PFSK-1 (cell line): ENCODE data around the gene RAPSN.

Experiments used
- FOXP2 ChIP-seq: optimal IDR thresholded peaks from 2 replicates; pipeline ENCODE3; 2011; ENCODE audit warnings: borderline replicate concordance, control low read depth, inconsistent platforms; ENCODE audit not compliant: insufficient read depth; ENCODE audit errors: extremely low read length, extremely low read depth
- POLR2AphosphoS5 ChIP-seq: IDR thresholded peaks from 2 replicates; pipeline ENCODE4 v1.6.1; 2012; ENCODE audit warnings: low read depth, mild to moderate bottlenecking, control low read depth, low read length, moderate library complexity
- SIN3A ChIP-seq: IDR thresholded peaks from 2 replicates; pipeline ENCODE4 v1.6.1; 2012; ENCODE audit warnings: mild to moderate bottlenecking, low read length, moderate library complexity, borderline replicate concordance; ENCODE audit not compliant: insufficient read depth
- TAF1 ChIP-seq: IDR thresholded peaks from 2 replicates; pipeline ENCODE4 v1.6.1; 2012; ENCODE audit warnings: low read length, control low read depth, borderline replicate concordance; ENCODE audit not compliant: insufficient read depth
- TF ChIP-seq, protein P1 (sequence below), 2 experiments: IDR thresholded peaks; 2 replicates each; pipeline versions ENCODE4 v1.6.1 to v1.8.0; 2011 to 2012; ENCODE audit warnings: low read depth in 2 of 2, low read length in 2 of 2, control low read depth in 1 of 2, inconsistent platforms in 1 of 2, mild to moderate bottlenecking in 1 of 2, moderate library complexity in 1 of 2; ENCODE audit not compliant: insufficient read depth in 1 of 2

The RAPSN gene

DNA sequence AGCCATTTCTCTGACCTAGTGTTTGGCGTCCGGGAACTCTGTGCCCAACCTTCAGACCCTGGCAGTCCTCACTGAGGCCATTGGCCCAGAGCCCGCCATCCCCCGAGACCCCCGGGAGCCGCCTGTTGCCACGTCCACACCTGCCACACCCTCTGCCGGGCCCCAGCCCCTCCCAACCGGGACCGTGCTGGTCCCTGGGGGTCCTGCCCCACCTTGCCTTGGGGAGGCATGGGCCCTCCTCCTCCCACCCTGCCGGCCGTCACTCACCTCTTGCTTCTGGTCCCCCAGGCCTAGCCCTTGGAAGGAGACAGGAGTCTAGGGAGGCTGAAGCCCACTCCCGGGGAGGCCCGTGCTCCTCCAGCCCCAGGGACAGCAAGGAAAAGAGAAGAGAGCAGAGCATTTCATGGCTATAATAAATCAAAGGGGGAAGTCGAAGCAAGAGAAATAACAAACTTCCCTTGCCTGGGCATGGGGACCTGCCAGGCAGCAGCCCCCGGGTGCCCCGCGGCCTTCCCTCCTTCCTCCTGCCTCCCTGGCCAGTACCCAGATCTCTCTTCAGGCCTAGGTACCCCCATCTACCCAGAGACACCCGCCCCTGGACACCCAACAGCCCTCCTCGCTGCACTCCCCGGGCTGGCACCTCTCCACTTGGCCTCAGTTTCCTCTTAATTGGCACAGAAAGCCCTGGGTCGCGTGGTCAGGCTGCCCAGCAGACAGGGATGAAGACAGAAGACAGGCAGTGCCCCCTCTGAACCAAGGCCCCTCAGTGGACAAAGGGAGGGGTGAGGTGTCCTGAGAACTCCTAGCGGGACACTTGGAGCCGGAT lies 53.5 kb downstream of the RAPSN start:
- TF ChIP-seq, protein P1, sequence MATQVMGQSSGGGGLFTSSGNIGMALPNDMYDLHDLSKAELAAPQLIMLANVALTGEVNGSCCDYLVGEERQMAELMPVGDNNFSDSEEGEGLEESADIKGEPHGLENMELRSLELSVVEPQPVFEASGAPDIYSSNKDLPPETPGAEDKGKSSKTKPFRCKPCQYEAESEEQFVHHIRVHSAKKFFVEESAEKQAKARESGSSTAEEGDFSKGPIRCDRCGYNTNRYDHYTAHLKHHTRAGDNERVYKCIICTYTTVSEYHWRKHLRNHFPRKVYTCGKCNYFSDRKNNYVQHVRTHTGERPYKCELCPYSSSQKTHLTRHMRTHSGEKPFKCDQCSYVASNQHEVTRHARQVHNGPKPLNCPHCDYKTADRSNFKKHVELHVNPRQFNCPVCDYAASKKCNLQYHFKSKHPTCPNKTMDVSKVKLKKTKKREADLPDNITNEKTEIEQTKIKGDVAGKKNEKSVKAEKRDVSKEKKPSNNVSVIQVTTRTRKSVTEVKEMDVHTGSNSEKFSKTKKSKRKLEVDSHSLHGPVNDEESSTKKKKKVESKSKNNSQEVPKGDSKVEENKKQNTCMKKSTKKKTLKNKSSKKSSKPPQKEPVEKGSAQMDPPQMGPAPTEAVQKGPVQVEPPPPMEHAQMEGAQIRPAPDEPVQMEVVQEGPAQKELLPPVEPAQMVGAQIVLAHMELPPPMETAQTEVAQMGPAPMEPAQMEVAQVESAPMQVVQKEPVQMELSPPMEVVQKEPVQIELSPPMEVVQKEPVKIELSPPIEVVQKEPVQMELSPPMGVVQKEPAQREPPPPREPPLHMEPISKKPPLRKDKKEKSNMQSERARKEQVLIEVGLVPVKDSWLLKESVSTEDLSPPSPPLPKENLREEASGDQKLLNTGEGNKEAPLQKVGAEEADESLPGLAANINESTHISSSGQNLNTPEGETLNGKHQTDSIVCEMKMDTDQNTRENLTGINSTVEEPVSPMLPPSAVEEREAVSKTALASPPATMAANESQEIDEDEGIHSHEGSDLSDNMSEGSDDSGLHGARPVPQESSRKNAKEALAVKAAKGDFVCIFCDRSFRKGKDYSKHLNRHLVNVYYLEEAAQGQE (IDR thresholded peaks at IDR 0.05; ENCODE audit: insufficient read depth in 1 of 2, low read depth in 2 of 2, low read length in 2 of 2) = no peak
- TF ChIP-seq POLR2AphosphoS5 (no peak), FOXP2 (no peak), SIN3A (no peak), TAF1 (no peak)

DNA sequence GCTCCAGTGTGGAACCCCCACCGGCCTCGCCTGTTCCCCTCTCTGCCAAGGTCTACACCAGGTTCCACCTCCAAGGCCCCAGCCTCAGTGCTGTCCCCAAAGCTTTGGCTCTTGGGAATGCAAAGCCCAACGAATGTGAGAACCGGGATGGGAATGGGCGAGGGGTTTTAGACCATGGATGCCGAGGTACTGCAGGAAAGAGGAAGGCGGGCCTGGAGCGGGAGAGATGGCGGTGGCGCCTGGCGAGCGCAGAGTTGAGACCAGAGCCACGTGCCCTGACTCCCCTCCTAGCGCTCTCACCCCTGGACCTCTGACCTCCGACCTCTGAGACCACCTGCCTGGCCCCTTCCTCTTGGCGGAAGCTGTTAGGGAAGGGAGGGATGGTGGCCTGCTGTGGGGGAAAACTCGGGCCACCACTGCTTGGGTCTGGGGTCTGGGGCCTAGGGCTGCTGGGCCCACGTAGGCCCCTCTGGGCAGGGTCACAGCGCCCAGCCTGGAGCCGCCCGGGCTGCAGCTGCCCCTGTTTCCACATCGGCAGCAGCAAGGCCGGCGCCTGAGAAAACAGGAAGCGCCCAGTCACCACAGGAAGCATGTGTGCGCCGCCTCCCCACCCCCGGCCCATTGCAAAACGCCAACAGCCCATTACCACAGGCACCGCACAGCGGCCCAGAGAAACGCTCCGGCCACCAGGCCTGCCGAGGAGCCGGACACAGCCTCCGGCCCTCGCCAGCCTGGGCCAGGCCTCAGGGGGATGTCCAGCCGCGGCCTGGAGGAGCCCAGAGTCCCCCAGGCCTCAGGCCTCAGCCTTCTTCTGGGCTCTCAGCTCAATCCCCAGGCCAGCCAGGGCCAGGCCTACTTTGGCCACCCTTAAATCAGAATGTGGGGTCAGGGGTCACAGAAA lies 54.4 kb downstream of the RAPSN start:
- TF ChIP-seq POLR2AphosphoS5 = peak; percentile 65
- no peak for TF ChIP-seq TAF1
- peak; percentile 99 for TF ChIP-seq FOXP2
- TF ChIP-seq, protein P1 (IDR thresholded peaks at IDR 0.05; ENCODE audit: insufficient read depth in 1 of 2, low read depth in 2 of 2, low read length in 2 of 2) = no peak
- TF ChIP-seq SIN3A = no peak; the same call in 1 of the 2 replicates

DNA sequence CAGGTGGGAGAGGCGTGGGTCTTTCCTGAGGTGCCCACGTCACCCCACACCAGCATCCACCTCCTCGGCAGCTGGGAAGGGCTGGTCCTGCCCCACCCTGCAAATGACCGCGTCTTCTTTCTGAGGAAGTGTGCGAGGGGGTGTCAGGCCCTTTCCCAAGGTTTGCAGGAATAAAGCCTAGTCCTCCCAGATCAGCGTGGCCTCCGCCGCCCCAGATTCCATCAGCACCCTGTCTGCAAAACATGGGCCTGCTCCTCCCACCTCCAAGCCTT lies 55.0 kb downstream of the RAPSN start:
- TF ChIP-seq SIN3A (no peak), TAF1 (no peak), FOXP2 (no peak), POLR2AphosphoS5 (no peak)
- TF ChIP-seq, protein P1 (IDR thresholded peaks at IDR 0.05; ENCODE audit: insufficient read depth in 1 of 2, low read depth in 2 of 2, low read length in 2 of 2) = no peak

DNA sequence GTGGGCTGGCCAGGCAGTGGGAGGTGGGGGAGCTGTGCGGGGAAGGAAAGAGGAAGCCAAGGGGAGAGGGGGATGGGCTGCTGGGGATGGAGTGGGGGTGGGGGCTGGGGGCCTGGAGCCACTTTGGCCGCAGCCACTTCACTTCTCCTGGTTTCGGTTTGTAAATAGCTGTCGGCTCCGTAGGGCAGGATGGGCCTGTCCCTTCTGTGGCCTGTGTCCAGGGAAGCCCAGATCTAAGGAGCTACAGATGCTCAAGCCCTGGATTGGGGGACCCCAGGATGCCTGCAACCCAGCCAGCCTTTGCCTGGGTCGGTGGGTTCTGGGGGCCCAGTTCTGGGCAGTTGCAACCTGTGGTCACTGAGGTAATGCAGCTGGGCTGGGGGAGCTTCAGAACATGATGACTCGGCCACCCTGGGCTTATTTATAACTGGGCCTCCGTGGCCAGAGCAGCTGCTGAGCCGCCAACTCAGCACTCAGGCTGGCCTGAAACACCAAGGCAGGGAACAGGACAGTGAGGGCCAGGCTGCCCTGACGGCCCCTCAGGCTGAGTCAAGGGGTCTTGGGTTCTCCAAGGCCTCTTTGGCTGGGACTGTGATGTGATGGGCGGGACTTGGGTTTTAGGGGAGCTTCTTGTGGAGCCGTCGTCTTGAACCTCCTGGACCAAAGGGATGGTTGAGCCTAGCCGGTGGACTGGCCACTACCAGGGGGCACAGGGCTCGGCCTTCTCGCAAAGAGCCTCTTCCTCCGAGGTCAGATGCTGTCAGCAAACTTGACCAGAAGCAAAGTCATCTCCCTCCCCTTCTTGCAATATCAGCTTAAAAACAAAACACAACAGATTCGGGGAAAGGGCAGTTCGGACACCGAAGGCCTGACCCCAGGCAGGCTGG lies 55.5 kb downstream of the RAPSN start:
- TF ChIP-seq FOXP2 (no peak), POLR2AphosphoS5 (no peak), SIN3A (no peak), TAF1 (no peak)
- TF ChIP-seq, protein P1 (IDR thresholded peaks at IDR 0.05; ENCODE audit: insufficient read depth in 1 of 2, low read depth in 2 of 2, low read length in 2 of 2) = no peak
